ENCODE data around the gene HABP2.

DNA sequence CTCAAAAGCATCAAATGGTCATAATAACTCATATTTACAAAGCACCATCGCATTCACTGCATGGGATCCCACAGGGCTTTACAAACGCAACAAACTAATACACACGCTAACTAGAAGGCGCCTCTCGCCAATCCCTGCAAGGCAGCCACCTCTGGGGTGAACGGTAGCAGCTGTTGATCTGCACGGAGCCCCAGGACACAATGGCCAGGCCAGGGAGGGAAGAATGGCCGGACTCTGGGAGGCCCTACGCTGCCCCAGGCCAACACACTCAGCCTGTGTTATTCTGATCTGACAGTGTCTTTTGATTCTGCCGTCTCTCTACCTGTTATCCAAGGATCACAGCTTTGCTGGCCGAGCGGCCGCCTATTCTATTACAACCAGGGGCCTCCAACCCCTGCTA is 41.8 kb downstream of the HABP2 start:
- no peak for TF ChIP-seq CTCF (conservative IDR thresholded peaks at IDR 0.05; ENCODE audit: low read depth, low read length)
- no peak for TF ChIP-seq EZH2 (IDR thresholded peaks at IDR 0.05; ENCODE audit: low read length, unreplicated experiment)
- TF ChIP-seq EZH2phosphoT487 (IDR thresholded peaks at IDR 0.05; ENCODE audit: borderline replicate concordance, low read length), result no peak

Measured in PC-3 (cell line).